NB4 (cell line): ENCODE data around the gene TNFRSF6B.

ENCODE experiments used
- POLR2A ChIP-seq: IDR thresholded peaks from 2 replicates; pipeline ENCODE4 v1.6.1; 2011; ENCODE audit warnings: mild to moderate bottlenecking; ENCODE audit not compliant: insufficient read length; ENCODE audit errors: extremely low read depth
- TF ChIP-seq, protein P1 (sequence below): IDR thresholded peaks from one replicate; pipeline ENCODE4 v1.5.1; 2012; ENCODE audit warnings: low read depth, low read length

GRCh38 chr20:63680427-63680826 is 16.0 kb upstream of the TNFRSF6B start:
- TF ChIP-seq, protein P1, sequence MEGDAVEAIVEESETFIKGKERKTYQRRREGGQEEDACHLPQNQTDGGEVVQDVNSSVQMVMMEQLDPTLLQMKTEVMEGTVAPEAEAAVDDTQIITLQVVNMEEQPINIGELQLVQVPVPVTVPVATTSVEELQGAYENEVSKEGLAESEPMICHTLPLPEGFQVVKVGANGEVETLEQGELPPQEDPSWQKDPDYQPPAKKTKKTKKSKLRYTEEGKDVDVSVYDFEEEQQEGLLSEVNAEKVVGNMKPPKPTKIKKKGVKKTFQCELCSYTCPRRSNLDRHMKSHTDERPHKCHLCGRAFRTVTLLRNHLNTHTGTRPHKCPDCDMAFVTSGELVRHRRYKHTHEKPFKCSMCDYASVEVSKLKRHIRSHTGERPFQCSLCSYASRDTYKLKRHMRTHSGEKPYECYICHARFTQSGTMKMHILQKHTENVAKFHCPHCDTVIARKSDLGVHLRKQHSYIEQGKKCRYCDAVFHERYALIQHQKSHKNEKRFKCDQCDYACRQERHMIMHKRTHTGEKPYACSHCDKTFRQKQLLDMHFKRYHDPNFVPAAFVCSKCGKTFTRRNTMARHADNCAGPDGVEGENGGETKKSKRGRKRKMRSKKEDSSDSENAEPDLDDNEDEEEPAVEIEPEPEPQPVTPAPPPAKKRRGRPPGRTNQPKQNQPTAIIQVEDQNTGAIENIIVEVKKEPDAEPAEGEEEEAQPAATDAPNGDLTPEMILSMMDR: no peak
- no peak for TF ChIP-seq POLR2A
